Sigmoid colon (tissue), 4 donors: ENCODE measurements around the gene GPRC5D.

ENCODE experiments used
- EP300 ChIP-seq, 4 donors: sonication (generic); formaldehyde crosslinking; IDR thresholded peaks; one replicate each; pipeline ENCODE4 v1.6.1; 2017; ENCODE audit warnings: antibody characterized with exemption in 4 of 4
- POLR2A ChIP-seq, 2 donors: fragments of 450-650 bp; IDR thresholded peaks; one replicate each; pipeline ENCODE4 v1.6.1; 2016; ENCODE audit warnings: antibody characterized with exemption in 2 of 2, mild to moderate bottlenecking in 2 of 2, moderate library complexity in 2 of 2
- TF ChIP-seq, protein P1 (sequence below), 4 experiments: fragments of 450-650 bp in 3 of 4; fragments of 200-600 bp in 1 of 4; IDR thresholded peaks; one replicate each; pipeline ENCODE4 v1.5.1; 2016 to 2019; ENCODE audit warnings: antibody characterized with exemption in 4 of 4, mild to moderate bottlenecking in 3 of 4, moderate library complexity in 2 of 4

- TF ChIP-seq, protein P1, sequence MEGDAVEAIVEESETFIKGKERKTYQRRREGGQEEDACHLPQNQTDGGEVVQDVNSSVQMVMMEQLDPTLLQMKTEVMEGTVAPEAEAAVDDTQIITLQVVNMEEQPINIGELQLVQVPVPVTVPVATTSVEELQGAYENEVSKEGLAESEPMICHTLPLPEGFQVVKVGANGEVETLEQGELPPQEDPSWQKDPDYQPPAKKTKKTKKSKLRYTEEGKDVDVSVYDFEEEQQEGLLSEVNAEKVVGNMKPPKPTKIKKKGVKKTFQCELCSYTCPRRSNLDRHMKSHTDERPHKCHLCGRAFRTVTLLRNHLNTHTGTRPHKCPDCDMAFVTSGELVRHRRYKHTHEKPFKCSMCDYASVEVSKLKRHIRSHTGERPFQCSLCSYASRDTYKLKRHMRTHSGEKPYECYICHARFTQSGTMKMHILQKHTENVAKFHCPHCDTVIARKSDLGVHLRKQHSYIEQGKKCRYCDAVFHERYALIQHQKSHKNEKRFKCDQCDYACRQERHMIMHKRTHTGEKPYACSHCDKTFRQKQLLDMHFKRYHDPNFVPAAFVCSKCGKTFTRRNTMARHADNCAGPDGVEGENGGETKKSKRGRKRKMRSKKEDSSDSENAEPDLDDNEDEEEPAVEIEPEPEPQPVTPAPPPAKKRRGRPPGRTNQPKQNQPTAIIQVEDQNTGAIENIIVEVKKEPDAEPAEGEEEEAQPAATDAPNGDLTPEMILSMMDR (IDR thresholded peaks at IDR 0.05) = no peak
- TF ChIP-seq EP300 (IDR thresholded peaks at IDR 0.05) (no peak), POLR2A (IDR thresholded peaks at IDR 0.05) (no peak)
These were observed 4.1 kb downstream of the GPRC5D start for GRCh38 chr12:12947902-12948301.
